Stimulated activated CD8-positive, alpha-beta memory T cell treated with anti-CD3 and anti-CD28 coated beads, Interleukin-7, amount 100 ng/mL, for 48 hours (primary cell): ENCODE data around the gene GPR135.

Experiments
- DNase-seq, 2 donors: peaks; one replicate each; pipeline ENCODE4 v3.0.0-alpha.2; 2020; ENCODE audit warnings: low read depth in 1 of 2; ENCODE audit errors: extremely low read depth in 1 of 2

The GPR135 gene

GRCh38 chr14:59425322-59425935 is 39.8 kb downstream of the GPR135 start:
- no peak for DNase-seq

- DNase-seq = no peak
Observed at GRCh38 chr14:59424341-59425071, 40.7 kb downstream of the GPR135 start.

- no peak for DNase-seq
Observed at GRCh38 chr14:59422069-59422881, 42.9 kb downstream of the GPR135 start.

GRCh38 chr14:59419303-59419702 is 45.9 kb downstream of the GPR135 start:
- DNase-seq = no peak

- no peak for DNase-seq
Observed at GRCh38 chr14:59417311-59417710, 47.9 kb downstream of the GPR135 start.

GRCh38 chr14:59415836-59416602 is 49.2 kb downstream of the GPR135 start:
- DNase-seq = no peak
